Left ventricle myocardium superior (tissue), 1 donor: Measurements from ENCODE around the gene CSTA. TPM values are rescaled to one million over a fixed set of nuclear protein-coding genes. Genes with fewer than 3 reads are reported as not detected.
"Not testable (repeated sequence)": the region's sequence is repeated elsewhere in the genome, so short reads cannot be mapped to it uniquely, and the experiment has no call there.

ENCODE experiments used
- ATAC-seq: fragments of 200-7000 bp; cut with Tn5 transposase; one replicate; pipeline ENCODE4 v1.9.1; 2020; ENCODE audit warnings: mild to moderate bottlenecking, moderate library complexity
- DNase-seq: peaks from one replicate; pipeline ENCODE4 v3.0.0-alpha.2; 2020
- intact Hi-C: fragments of 100-400 bp; cut with micrococcal nuclease; formaldehyde crosslinking; loops from one replicate; pipeline ENCODE4 v1.11.0; 2022
- total RNA-seq: library from RNA; stranded (reverse); fragmentation: NEBNext Ultra II Directional; extraction: Animal tissue kit (Norgen Biotek cat#: 25700); gene quantifications from one replicate; pipeline ENCODE4 v1.2.1, GENCODE V29; 2021
- donor health status: DM: no; HTN: yes; CAD: no; lungs with severe emphysema.

Gene CSTA
- total RNA-seq, 1 donor from 2014 or later: 1.5 TPM

DNA sequence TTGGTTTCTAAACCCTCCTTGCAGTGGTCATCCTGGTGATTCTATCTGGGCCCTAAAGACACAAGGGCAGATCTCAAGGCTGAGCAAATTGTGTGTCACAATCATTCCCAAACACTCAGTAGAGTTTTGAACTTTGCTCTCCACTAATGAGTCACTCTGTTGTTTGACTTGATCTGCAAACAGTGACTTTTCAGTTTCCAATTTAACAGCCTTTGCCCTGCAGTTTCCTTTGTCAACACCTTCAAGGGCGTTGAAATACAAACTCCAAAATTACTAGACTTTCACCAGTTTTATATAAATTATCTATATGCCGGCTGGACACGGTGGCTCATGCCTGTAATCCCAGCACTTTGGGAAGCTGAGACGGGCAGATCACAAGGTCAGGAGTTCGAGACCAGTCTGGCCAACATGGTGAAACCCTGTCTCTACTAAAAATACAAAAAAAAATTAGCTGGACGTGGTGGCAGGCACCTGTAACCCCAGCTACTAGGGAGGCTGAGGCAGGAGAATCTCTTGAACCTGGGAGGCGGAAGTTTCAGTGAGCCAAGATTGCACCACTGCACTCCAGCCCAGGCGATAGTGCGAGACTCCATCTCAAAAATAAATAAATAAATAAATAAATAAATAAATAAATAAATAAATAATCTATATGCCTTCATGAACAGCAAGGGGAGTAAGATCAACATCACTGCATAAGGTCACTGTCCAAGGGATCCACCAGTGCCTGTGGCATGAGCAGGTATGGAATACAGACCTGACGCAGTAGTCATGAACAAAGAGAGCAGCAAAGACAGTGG lies 40.7 kb downstream of the CSTA start:
- intact Hi-C loops, DNase-seq, ATAC-seq: not testable (repeated sequence)

DNA sequence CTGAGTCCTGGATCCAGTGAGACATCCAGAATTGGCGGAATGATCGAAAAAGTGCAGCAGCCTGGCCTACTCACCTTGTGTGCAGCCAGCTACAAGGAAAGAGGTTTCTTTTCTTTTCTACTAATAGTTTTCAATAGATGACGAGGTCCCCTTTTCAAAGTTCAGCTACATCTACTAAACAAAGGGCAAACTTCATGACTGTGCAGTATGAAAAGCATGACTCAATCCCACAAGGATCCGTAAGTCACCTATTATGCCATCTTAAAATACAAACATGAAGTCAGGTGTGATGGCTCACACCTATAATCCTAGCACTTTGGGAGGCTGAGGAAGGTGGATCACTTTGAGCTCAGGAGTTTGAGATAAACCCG lies 41.3 kb downstream of the CSTA start:
- ATAC-seq (no peak), DNase-seq (no peak)
- intact Hi-C loops: no loop called here

DNA sequence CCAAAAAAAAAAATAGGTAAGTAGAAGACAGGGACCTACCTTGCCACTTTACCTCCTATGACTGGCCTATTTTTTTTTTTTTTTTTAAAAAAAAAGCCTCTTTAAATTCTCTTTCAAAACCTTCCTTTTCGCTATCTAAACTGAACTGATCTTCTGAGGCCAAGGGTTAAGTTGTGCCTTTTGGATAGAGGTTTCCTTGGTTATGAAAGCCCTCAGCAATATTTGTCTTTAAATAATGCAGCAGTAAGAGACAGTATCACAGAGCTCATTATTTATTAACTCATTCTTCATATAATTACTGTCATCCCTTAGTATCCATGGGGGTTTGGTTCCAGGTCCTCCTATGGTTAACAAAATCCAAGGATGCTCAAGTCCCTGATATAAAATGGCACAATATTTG lies 49.0 kb downstream of the CSTA start:
- no peak for ATAC-seq
- intact Hi-C loops: no loop called here
- no peak for DNase-seq

DNA sequence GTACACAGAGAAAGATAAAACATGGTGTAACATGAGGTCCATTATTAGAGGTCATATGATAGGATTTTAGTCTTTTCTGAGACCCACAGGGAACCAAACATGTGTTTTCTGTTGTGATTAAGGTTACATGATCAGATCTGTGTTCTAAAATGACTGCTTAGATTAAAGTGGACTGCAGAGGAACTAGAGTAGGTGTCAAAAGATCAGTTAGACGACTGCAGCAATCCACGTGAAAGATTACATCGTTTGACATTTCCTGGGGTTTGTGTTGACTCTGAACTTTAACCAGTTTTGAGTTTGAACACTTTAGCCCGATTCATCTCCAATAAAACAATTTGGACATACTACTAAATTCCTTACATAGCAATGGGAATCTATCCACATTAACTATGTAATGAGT lies 52.9 kb downstream of the CSTA start:
- ATAC-seq: no peak
- no peak for DNase-seq
- intact Hi-C loops: no loop called here

DNA sequence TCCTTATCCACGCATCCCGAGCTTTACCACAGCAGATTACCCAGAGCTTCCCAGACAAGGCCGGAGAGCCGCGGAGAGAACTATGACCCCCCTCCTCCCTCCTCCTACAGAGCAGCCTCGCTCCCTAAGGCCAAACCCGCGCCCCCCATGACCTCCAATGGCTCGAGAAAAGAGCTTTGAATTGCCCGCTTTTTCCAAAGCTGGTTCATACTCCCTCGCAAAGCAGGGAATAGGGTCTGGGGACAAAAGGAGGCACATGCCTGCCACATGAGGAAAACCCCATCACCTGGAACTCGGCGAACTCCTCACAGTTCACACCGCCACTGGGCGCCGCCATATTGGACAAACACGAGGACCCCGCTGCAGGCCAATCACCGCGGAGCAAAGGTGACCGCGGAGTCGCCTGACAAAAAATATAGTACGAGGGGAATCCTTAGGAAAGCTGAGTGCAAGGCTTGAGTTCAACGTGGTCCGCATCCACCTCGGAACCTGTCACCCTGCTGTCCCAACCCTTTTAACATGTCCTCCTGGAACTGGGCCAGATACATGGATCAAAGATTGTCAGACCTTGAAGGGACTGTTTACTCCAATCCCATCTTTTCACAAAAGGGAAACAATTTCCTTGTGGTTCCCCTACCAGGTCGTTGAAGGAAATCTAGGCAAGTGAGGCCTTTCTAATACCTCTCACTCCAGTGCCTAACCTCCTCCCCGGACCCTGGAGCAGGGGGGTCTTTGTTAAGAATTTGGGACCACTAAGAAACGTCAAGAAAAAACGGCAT lies 58.0 kb downstream of the CSTA start, which contains the start of gene MIX23:
MIX23 (minus strand) TSS at position 344 of the 779 bp plus-strand sequence; CDS start at position 337, 7 bp downstream.
- ATAC-seq (peak; percentile 87), DNase-seq (peak; percentile 90)
- intact Hi-C loops: no loop called here

DNA sequence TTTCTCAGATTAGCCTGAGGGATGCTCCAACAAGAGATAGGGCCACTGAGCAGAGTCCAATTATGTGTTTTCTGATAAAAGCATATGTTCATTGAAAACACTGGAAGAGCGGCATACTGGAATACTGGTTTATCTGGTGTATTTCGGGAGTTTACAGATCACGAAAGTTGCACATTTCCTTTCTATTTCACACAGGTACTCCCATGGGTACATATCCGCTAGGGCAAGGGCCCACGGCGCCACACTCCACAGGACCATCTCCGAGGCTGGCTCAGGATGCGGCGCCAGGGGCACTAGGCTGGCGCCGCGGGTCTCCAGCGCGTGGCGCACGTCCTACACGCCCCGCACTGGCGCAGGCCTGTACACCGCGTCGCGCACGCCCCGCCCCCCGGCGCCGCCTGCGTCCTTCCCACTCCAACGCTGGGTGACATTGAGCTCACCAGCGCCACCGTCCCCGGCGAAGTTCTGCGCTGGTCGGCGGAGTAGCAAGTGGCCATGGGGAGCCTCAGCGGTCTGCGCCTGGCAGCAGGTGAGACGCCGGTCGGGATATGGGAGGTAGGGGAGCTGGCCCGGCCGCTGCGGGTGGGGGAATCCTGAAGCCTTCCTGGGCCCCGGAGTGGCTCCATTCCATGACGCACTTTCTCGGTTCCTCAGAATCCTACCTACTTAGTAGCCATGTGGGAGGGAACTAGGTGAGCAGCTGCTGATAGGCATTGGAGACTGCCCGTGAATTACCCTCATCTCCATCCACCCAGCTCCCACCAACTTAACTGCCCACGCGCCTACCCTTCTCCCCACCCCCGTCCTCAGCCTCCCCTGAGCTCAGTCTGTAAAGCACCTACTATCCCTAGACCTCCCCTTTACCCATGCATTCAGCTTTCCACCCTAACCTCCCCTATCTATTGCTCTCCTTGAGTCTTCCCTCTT lies 59.0 kb downstream of the CSTA start, which contains the start of gene FAM162A:
FAM162A (plus strand) TSS at position 412 of the 927 bp plus-strand sequence; CDS start at position 496, 84 bp downstream.
- intact Hi-C loops: no loop called here
- DNase-seq: peak; percentile 99
- peak; percentile 98 for ATAC-seq

DNA sequence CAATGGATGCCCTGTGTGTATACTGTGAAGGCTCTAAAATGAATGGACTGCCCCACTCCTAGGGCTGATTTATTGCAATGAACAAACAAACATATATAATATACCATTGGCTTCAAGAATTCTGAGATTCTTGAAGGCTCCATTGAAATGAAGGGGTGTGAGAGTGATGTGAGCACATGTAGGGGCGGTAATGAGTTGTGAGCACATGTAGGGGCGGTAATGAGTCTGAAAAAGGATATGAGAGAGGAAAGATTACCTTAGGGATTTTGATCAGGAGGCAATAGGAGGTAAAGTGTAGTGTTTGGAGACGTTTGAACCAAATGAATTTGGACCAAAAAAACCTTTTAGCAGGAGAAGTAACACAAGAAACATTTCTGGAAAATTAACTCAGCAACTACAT lies 62.7 kb downstream of the CSTA start:
- intact Hi-C loops: no loop called here
- ATAC-seq (no peak), DNase-seq (no peak)

DNA sequence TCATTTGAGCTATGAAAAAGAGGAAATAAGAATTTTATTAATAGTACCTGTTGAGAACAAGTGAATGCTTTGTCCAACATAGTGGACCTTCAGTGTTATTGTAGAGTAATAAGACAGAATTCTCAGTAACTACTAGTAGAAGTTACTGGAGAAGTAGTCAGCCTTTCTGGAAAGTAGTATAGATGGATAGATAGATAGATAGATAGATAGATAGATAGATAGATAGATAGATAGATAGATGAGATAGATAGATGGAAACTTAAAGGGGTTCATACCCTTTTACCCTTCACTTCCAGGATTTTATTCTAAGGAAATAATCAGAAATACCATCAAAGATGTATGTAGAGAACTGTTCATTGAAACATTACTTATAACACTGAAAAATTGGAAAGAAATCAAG lies 64.1 kb downstream of the CSTA start:
- DNase-seq: no peak
- intact Hi-C loops: no loop called here
- no peak for ATAC-seq

DNA sequence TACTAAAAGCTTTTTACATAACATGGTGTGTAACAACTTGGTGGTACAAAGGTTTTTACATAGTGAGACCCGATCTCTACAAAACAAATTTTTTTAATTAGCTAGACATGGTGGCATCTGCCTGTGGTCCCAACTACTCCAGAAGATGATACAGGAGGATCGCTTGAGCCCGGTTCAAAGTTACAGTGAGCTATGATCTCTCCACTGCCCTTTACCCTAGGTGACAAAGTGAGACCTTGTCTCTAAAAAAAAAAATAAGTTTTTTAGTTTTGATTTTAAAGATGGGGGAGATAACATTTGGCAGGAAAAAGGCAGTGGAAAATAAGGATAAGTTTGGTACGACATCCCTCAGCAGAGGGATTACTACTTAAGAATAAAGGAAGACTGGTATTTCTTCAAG lies 64.8 kb downstream of the CSTA start:
- ATAC-seq: no peak
- DNase-seq: no peak
- intact Hi-C loops: loop anchor here (5.0 kb wide), 1 partner anchor 287 kb away; no protein-coding TSS in a partner anchor

DNA sequence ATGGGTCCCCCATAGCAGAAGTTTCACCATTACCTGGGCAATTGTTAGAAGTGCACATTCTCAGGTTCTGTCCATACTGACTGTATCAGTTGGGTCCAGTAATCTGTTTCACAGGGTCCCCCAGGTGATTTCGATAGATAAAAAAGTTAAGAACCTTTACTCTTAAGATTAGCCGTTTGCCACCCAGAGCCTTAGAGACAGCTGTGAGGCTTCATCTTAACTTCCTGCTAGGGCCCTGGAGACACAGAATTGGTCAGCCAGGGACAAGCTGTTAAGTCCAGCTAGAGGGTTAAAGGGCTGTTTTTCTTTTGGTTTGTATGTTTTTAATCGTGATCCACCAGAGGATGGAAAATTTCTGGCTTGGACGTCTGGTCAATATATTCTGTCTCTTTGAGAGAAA lies 65.6 kb downstream of the CSTA start:
- intact Hi-C loops: loop anchor here (5.0 kb wide), 1 partner anchor 287 kb away; no protein-coding TSS in a partner anchor
- DNase-seq (no peak), ATAC-seq (peak; percentile 69)

Other genes starting within 250 kb of the CSTA start
- not detected for gene CASR, start 141.6 kb upstream of the CSTA start, total RNA-seq
- 28.6 TPM for gene MIX23, start 58.0 kb downstream of the CSTA start, total RNA-seq
- 147 TPM for gene FAM162A, start 58.9 kb downstream of the CSTA start, total RNA-seq
- gene WDR5B, start 90.8 kb downstream of the CSTA start, total RNA-seq: 2.9 TPM
- 59.8 TPM for gene KPNA1, start 189.7 kb downstream of the CSTA start, total RNA-seq
- gene PARP9, start 239.1 kb downstream of the CSTA start, total RNA-seq: 11.8 TPM
- gene DTX3L, start 239.1 kb downstream of the CSTA start, total RNA-seq: 10.5 TPM